ENCODE results near the gene CUL1.
A peak's percentile ranks its signal among the peaks of the same experiment; 100 is the strongest.

Gene CUL1

DNA sequence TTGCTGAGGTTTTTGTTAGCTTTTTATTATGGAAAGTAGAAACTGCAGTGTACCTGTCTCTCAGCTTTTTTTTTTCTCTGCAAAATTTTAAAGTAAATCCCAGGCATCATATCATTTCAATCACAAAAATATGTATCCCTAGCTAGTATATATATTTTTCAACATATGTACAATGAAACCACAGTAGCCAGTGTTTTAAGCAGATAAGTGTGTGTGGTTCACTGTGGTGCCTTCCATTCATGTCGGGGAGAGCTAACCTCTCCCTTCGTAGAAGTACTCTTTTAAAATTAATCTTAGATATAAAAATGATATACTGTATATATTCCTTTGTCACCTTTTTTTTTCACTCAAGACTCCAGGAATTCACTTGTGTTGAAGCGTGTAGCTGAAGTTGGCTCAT lies 22.7 kb downstream of the CUL1 start:
- DNase-seq: no peak

DNA sequence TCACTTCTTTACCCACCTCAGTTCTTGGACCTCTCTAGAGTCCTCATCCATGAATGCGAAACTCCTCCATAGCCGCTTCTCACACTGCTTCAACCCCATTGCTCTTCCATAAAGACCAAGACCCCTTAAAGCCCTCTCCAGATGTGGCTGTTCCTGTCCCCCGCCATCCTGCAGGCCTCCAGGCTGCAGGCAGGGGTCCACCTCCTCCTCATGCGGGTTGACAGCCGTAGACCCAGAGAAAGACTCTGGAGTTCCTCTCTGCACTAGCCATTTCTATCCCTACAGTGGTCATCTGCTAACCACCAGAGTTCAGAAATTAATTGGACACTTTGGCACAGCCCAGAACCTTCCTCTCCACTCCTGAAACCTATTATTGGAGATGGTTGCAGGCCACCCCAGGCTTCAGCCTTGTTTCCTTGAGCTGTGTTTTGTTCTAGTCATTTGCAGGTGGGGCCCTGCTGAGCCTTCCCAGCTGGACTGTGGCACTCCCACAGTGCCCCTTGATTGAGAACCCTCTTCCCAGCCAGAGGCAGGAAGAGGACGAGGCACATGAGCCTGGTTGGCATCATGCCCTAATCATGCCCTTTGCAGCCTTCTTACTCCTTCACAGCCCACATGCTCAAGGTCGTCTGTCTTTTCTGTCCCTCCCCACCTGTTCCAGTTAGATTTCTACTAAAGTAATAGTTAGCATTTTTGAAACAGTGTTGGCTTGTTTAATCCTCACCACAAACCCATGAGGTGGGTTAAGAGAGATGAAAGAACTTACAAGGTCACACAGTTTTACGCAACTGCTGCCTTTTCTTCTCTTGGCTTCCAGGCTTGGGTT lies 23.9 kb downstream of the CUL1 start:
- no peak for DNase-seq

- DNase-seq: no peak
Observed at GRCh38 chr7:148723166-148723559, 24.5 kb downstream of the CUL1 start.

- peak; percentile 25 for DNase-seq
Observed at GRCh38 chr7:148723846-148724245, 25.1 kb downstream of the CUL1 start.

GRCh38 chr7:148726385-148726784 lies 27.7 kb downstream of the CUL1 start:
- peak; percentile 64 for DNase-seq

GRCh38 chr7:148727501-148728278 lies 29.0 kb downstream of the CUL1 start:
- DNase-seq: no peak

- no peak for DNase-seq
Observed at GRCh38 chr7:148729984-148730733, 31.5 kb downstream of the CUL1 start.

DNA sequence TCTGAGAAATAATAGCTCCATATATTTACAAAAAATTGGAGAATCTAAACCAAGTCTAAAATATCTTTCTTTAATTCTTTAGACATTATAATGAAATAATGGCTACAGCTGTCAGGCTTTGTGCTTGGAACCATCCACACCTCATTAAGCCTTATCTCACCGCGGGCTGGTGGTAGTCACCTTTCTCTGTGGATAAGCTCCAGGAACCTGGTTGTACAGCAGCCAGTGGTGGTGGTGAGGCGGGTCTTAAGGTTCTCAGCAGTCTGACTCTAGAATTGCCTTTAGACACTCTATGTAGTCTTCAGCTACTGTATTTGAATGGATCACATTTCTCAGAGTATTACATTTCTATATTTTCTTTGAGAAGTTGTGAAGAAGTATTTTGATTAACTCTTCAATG lies 34.2 kb downstream of the CUL1 start:
- no peak for DNase-seq

DNA sequence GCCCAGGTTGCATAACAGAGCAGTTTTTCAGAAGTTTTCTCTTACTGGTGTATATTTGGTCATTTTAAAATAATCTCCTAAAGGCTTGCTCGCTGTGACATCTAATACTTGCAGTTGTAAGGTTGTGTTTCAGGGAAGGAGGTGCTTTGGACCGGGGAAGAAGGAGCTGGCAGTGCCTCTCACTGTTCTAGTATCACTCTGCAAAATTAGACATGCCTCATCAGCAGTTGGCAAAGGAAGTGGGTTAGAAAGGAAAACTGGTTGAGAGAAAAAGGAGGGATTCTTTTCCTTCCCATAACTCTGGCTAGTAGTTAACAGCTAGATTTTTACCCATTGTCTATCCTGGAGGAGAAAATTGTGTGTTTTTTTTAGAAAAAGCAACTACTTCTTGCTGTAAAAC lies 34.8 kb downstream of the CUL1 start:
- DNase-seq: no peak

- DNase-seq: no peak
Observed at GRCh38 chr7:148735141-148735540, 36.4 kb downstream of the CUL1 start.

DNA sequence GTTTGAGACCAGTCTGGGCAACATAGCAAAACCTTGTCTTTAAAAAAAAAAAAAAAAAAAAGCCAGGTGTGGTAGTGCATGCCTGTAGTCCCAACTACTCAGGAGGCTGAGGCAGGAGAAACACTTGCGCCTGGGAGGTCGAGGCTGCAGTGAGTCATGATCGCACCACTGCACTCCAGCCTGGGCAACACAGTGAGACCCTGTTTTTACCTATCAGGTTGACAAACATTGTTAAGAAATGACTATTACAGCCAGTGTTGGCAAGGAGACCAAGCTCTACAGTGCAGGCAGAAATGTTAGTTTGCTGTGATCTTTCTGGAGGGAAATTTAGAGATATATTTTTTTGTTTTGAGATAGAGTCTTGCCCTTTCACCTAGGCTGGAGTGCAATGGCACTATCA lies 37.3 kb downstream of the CUL1 start:
- DNase-seq: no peak

DNA sequence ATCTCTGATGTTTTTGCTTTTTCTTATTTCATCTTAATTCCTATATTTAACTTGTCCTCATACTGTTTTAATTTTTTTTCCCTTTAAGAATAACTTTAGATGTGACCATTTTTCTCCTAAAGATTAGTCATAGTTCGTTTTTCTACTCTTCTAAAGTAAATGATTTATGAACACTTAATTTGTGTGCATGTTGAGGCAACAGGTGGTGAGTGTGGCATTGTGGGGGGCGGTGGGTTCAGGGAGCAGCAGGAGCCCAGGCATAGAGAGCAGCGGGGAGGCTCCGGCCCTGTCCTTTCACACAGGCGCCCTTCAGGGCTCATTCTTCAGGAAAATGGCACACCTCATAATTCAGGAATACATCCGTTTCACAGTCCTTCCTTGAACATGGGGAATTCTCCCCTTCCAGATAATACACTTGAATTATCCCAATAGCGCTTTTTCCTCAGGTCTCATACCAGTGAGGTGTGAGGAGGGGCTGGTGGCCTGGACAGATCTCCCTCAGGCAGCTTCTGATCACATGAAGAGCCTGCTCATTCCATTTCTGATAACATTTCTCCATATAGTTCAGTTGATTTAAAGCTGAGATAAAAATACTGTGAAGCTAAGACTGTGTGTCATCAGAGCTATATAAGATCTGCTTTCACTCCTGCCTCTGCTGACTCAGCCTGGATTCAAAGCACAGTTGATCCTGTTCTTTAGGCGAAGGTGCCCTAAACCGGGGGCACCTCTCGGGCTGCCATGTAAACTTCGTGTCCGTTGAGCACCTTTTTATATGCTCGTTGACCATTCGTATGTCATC lies 40.2 kb downstream of the CUL1 start:
- DNase-seq: no peak

DNA sequence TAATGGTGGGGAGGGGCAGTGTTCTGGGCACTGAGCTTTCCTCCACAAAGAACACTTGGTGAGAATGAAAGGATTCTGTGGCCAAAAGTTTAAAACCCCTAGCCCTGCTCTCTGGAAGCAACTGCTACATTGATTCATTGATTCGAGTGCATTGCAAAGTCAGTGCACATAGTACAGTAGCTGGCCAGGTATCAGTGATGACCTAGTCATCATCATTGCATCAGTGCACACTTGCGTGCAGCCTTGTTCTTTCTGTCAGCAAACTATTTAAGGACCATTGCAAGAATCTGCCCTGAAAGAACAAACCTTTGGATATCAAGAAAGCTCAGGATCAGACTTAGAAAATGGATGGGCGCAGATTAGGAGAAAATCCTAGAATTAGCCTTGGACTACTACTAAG lies 47.4 kb downstream of the CUL1 start:
- DNase-seq: no peak

DNA sequence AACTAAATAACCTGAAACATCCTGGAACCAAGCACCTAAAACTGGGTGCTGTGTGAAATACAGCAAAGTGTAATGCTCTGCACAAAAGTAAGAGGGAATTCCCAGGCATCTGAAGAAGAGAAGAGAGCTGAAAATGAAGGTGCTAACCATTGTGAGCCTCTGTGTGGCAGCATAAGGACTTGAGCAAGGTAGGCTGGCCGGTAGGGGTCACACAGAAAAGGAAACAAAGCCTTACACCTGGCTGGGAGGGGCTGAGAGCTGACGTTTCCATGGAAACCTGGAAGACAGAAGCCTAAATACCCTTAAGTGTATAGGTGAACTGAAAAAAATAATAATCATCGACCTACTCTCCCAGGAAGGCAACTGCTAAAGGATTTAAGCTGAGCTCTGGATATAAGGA lies 48.6 kb downstream of the CUL1 start:
- DNase-seq: no peak

DNA sequence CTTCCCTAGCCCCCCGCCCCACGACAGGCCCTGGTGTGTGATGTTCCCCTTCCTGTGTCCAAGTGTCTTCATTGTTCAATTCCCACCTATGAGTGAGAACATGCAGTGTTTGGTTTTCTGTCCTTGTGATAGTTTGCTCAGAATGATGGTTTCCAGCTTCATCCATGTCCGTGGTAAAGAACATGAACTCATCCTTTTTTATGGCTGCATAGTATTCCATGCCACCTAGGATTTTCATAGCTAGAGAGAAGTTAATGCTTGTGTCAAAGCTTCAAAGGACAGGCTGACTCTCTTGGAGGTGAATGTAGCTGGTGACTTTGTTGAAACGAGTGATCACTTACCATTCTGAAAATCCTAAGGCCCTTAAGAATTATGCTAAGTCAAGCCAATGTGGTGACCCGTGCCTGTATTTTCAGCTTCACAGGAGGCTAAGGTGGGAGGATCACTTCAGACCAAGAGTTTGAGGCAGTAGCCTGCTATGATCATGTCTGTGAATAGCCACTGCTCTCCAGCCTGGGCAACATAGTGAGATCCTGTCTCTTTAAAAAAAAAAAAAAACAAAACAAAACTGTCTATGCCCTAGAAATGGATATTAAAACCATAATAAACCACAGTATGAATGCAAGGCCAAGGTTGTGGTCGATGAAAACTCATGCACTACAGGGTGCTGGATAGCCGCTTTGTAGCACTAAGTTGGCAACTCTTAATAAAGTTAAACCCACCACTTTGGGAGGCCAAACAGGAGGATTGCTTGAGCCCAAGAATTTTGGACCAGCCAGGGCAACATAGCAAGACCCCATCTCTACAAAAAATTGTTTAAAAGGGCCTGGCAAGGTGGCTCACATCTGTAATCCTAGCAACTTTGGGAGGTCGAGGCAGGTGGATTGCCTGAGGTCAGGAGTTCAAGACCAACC lies 52.0 kb downstream of the CUL1 start:
- DNase-seq: no peak

- no peak for DNase-seq
Observed at GRCh38 chr7:148753224-148753623, 54.5 kb downstream of the CUL1 start.

GRCh38 chr7:148754912-148755311 lies 56.2 kb downstream of the CUL1 start:
- DNase-seq: peak; percentile 10

DNA sequence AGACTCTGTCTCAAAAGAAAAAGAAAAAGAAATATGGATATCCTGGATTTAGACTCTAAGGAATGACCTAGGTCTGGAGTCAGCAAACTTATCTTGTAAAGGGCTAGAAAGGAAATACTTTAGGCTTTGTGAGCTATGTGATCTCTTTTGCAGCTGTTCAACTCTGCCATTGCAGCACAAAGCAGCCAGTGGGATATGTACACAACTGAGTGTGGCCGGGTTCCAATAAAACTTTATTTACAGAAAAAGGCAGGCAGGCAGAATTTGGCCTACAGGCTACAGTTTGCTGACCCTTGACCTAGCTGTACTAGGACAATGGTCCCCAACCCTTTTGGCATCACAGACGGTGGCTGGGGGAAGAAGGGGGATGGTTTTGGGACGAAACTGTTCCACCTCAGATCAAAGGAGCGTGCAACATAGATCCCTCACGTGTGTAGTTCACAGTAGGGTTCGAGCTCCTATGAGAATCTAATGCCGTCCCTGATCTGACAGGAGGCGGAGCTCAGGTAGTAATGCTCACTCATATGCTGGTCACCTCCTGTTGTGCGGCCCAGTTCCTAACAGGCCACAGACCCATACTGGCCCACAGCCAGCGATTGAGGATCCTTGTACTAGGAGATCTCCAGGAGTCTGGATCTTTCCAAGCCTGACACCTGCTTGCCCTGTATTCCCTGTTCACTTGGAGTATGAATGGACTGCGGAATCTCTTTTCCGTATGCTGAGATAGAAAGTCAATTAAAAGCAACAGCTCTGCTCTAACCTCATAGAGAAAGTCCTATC lies 63.0 kb downstream of the CUL1 start:
- DNase-seq: no peak

DNA sequence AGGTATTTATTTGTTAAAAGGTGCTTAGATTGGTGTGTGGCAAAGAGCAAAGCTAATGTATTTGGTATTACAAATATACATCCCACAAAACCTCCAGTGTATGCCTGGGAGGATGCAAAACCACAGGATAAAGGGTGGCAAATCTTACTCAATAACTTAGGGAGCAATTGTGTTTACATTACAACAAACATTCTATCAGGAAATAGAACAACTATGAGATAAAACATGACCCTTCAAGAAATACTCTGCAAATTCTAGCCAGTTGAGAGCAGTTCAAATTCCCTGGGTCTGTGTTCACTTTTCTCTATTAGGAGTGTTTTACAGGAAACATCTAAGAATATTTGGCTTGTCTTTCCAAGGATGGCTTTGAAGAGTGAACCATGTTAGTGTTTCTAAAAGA lies 64.9 kb downstream of the CUL1 start:
- no peak for DNase-seq

- no peak for DNase-seq
Observed at GRCh38 chr7:148770004-148770403, 71.3 kb downstream of the CUL1 start.

Data from inflammatory macrophage treated with lipopolysaccharide for 4 hours (primary cell).